ENCODE data around the gene PXMP2. TPM values are rescaled to one million over a fixed set of nuclear protein-coding genes. Genes with fewer than 3 reads are reported as not detected.

PXMP2 gene
- polyA plus RNA-seq, 2 of the 4 experiments (the other 2 are of a cell fraction), result 18.7 to 21.3 TPM

- WGBS (ENCODE audit: missing lambda C conversion rate), result 88% methylated on average over 11 of the region's 12 CpGs
- ATAC-seq, result no peak
- POLR2A ChIA-PET, result no interaction called here
Observed at GRCh38 chr12:132639956-132640520, 47.3 kb upstream of the PXMP2 start.

GRCh38 chr12:132640936-132641335, 46.5 kb upstream of the PXMP2 start:
- 95% methylated on average over 10 of the region's 10 CpGs for WGBS (ENCODE audit: missing lambda C conversion rate)
- H3K4me2 ChIP-seq, result no peak overlapping the region
- CTCF ChIA-PET, result interaction anchor here (1.2 to 9.8 kb wide), 5 partner anchors 8 to 226 kb away, joined by 3 to 87 read pairs (median 33); no protein-coding TSS in a partner anchor
- no peaks in the 10 kb centered on the region for H3K4me1 ChIP-seq
- no peaks in the 10 kb centered on the region for H3K9me3 ChIP-seq
- no peak for FAIRE-seq
- no peak for DNase-seq (ENCODE audit: low read depth in 1 of 2, low spot score in 1 of 2)
- no peak for ATAC-seq
- POLR2A ChIA-PET, result no interaction called here
- no peak overlapping the region for H3K4me3 ChIP-seq
- no peak for TF ChIP-seq FOSB (CRISPR knock-in tag; IDR thresholded peaks at IDR 0.05)
- no peak for TF ChIP-seq ESRRA (IDR thresholded peaks at IDR 0.05; ENCODE audit: borderline replicate concordance, low read length)
- TF ChIP-seq CHD2 (IDR thresholded peaks at IDR 0.05; ENCODE audit: low read length, partially characterized antibody), result no peak
- no peak for TF ChIP-seq RCOR1 (IDR thresholded peaks at IDR 0.05; ENCODE audit: low read depth, low read length)
- no peak for TF ChIP-seq ZC3H11A (IDR thresholded peaks at IDR 0.05)
- TF ChIP-seq USF2 (IDR thresholded peaks at IDR 0.05), result no peak
- no peak for TF ChIP-seq PBX3 (IDR thresholded peaks at IDR 0.05)
- no peak for TF ChIP-seq MAFK (IDR thresholded peaks at IDR 0.05; ENCODE audit: partially characterized antibody)
- TF ChIP-seq POLR2AphosphoS2 (conservative IDR thresholded peaks at IDR 0.05; ENCODE audit: low read length), result no peak
- H3K27ac ChIP-seq, result no peak overlapping the region

More at GRCh38 chr12:132639956-132640520, 47.3 kb upstream of the PXMP2 start:
- H3K4me2 ChIP-seq, result no peak overlapping the region
- no peak overlapping the region for H3K27ac ChIP-seq
- H3K4me1 ChIP-seq, result no peaks in the 10 kb centered on the region
- H3K4me3 ChIP-seq, result no peak overlapping the region
- TF ChIP-seq HES2 (IDR thresholded peaks at IDR 0.05) (no peak), MAZ (IDR thresholded peaks at IDR 0.05; ENCODE audit: borderline replicate concordance, low read depth, low read length) (no peak), HEYL (CRISPR knock-in tag; IDR thresholded peaks at IDR 0.05) (no peak), SMC3 (IDR thresholded peaks at IDR 0.05) (no peak), NR3C1 (IDR thresholded peaks at IDR 0.05) (no peak), HDAC2 (IDR thresholded peaks at IDR 0.05) (no peak), FOSL2 (IDR thresholded peaks at IDR 0.05) (no peak), FOSL2 (CRISPR knock-in tag; IDR thresholded peaks at IDR 0.05) (no peak), ZNF302 (CRISPR knock-in tag; IDR thresholded peaks at IDR 0.05) (no peak), RFX5 (IDR thresholded peaks at IDR 0.05) (no peak), CTCF (IDR thresholded peaks at IDR 0.05) (no peak), RCOR1 (IDR thresholded peaks at IDR 0.05; ENCODE audit: low read depth, low read length) (no peak), TFCP2L1 (CRISPR knock-in tag; IDR thresholded peaks at IDR 0.05) (no peak), MYC (IDR thresholded peaks at IDR 0.05; ENCODE audit: borderline replicate concordance, low read length) (no peak)
- CTCF ChIA-PET, result interaction anchor here (0.6 to 9.8 kb wide), 6 partner anchors 8 to 225 kb away, joined by 3 to 87 read pairs (median 19); no protein-coding TSS in a partner anchor
- FAIRE-seq, result no peak
- no peak for DNase-seq (ENCODE audit: low read depth in 1 of 2, low spot score in 1 of 2)
- H3K9me3 ChIP-seq, result no peaks in the 10 kb centered on the region
